SK-N-SH (cell line): Measurements from ENCODE around the gene RELN. TPM values are rescaled to one million over a fixed set of nuclear protein-coding genes. Genes with fewer than 3 reads are reported as not detected.
A peak's percentile ranks its signal among the peaks of the same experiment; 100 is the strongest.

Experiments
- CTCF ChIA-PET: fragments of 300-600, 350-600 bp; formaldehyde crosslinking; extraction: SDS; loops from one replicate; lab custom pipeline; 2021; lab: Yijun Ruan, JAX
- POLR2A ChIA-PET: fragments of 350-600 bp; sonication (Branson Sonifier 250); formaldehyde crosslinking; extraction: SDS; loops from one replicate; lab custom pipeline; 2020; ENCODE audit warnings: antibody characterized with exemption, inconsistent platforms; lab: Yijun Ruan, JAX
- DNase-seq: peaks from one replicate; pipeline ENCODE4 v3.0.0; 2012
- H2AFZ ChIP-seq: fragments of 200-600 bp; sonication (generic); 2 replicates; pipeline ENCODE4 v1.8.1; 2016; ENCODE audit warnings: antibody characterized with exemption, mild to moderate bottlenecking, low read depth
- H3F3A ChIP-seq: fragments of 200-600 bp; sonication (generic); replicated peaks from 2 replicates; pipeline ENCODE3; 2016; ENCODE audit warnings: antibody characterized with exemption, mild to moderate bottlenecking; ENCODE audit not compliant: insufficient read depth
- H3K27ac ChIP-seq, 2 experiments: fragments of 200-500 bp in 1 of 2; fragments of 200-600 bp in 1 of 2; sonication (Bioruptor generic) in 1 of 2; sonication (generic), shearing (Covaris generic) in 1 of 2; 2 replicates each; pipeline versions ENCODE4 v1.5.1 to v1.6.1; 2014 to 2016; ENCODE audit warnings: low read depth in 2 of 2, inconsistent platforms in 1 of 2, low read length in 1 of 2, mild to moderate bottlenecking in 1 of 2, mixed read lengths in 1 of 2
- H3K27me3 ChIP-seq: fragments of 200-600 bp; sonication (generic), shearing (Covaris generic); 2 replicates; pipeline ENCODE4 v1.6.1; 2016; ENCODE audit warnings: mixed run types; ENCODE audit not compliant: insufficient read depth
- H3K36me3 ChIP-seq, 2 experiments: fragments of 200-500 bp in 1 of 2; fragments of 200-600 bp in 1 of 2; sonication (Bioruptor generic) in 1 of 2; sonication (generic) in 1 of 2; replicated peaks in 1 of 2; 2 replicates each; pipeline versions ENCODE3 to v1.5.1; 2014 to 2016; ENCODE audit warnings: low read length in 1 of 2, mild to moderate bottlenecking in 1 of 2; ENCODE audit not compliant: insufficient read depth in 2 of 2, control insufficient read depth in 1 of 2
- H3K4me1 ChIP-seq, 2 experiments: fragments of 200-500 bp in 1 of 2; fragments of 200-600 bp in 1 of 2; sonication (Bioruptor generic) in 1 of 2; sonication (generic), shearing (Covaris generic) in 1 of 2; 2 replicates each; pipeline versions ENCODE4 v1.5.1 to v1.6.1; 2014 to 2016; ENCODE audit warnings: low read depth in 1 of 2, low read length in 1 of 2, mixed run types in 1 of 2; ENCODE audit not compliant: insufficient read depth in 2 of 2, control insufficient read depth in 1 of 2
- H3K4me2 ChIP-seq: fragments of 200-600 bp; sonication (generic), shearing (Covaris generic); 2 replicates; pipeline ENCODE4 v1.6.1; 2017; ENCODE audit warnings: mixed run types
- H3K4me3 ChIP-seq, 2 experiments: fragments of 200-500 bp in 1 of 2; fragments of 200-600 bp in 1 of 2; sonication (Bioruptor generic) in 1 of 2; sonication (generic), shearing (Covaris generic) in 1 of 2; 2 replicates each; pipeline versions ENCODE4 v1.5.1 to v1.8.1; 2014 to 2016; ENCODE audit warnings: low read depth in 2 of 2, inconsistent platforms in 1 of 2, low read length in 1 of 2, mild to moderate bottlenecking in 1 of 2, mixed read lengths in 1 of 2, moderate library complexity in 1 of 2
- H3K79me2 ChIP-seq: fragments of 200-600 bp; sonication (generic); 2 replicates; pipeline ENCODE4 v1.8.1; 2017; ENCODE audit warnings: mild to moderate bottlenecking; ENCODE audit not compliant: insufficient read depth
- H3K9ac ChIP-seq: fragments of 200-600 bp; sonication (generic); 2 replicates; pipeline ENCODE4 v1.6.1; 2017; ENCODE audit warnings: mixed run types
- H3K9me2 ChIP-seq: fragments of 200-600 bp; sonication (generic); 2 replicates; pipeline ENCODE4 v1.6.1; 2017; ENCODE audit warnings: mixed run types
- H3K9me3 ChIP-seq: fragments of 200-600 bp; sonication (generic); 2 replicates; pipeline ENCODE4 v1.6.1; 2017; ENCODE audit warnings: mixed run types, mild to moderate bottlenecking, moderate library complexity
- H4K20me1 ChIP-seq: fragments of 200-600 bp; sonication (generic); 2 replicates; pipeline ENCODE4 v1.6.1; 2017; ENCODE audit warnings: mild to moderate bottlenecking, mixed run types; ENCODE audit not compliant: insufficient read depth
- CHD2 ChIP-seq: fragments of 150-350 bp; IDR thresholded peaks from 2 replicates; pipeline ENCODE4 v1.6.1; 2018; ENCODE audit warnings: low read length; ENCODE audit not compliant: partially characterized antibody
- ELF1 ChIP-seq: IDR thresholded peaks from 2 replicates; pipeline ENCODE4 v1.4.0; 2012
- EP300 ChIP-seq, 2 experiments: IDR thresholded peaks; 2 replicates each; pipeline versions ENCODE4 v1.4.0 to v1.6.1; 2012; ENCODE audit warnings: borderline replicate concordance in 1 of 2, low read depth in 1 of 2, low read length in 1 of 2
- EZH2phosphoT487 ChIP-seq: fragments of 200-600 bp; sonication (generic); IDR thresholded peaks from 2 replicates; pipeline ENCODE4 v1.6.1; 2017; ENCODE audit warnings: low read depth, mixed run types, mild to moderate bottlenecking, antibody characterized with exemption, moderate library complexity, borderline replicate concordance
- FOXJ3 ChIP-seq: sonication (generic); formaldehyde crosslinking; IDR thresholded peaks from 2 replicates; pipeline ENCODE4 v1.5.1; 2020; ENCODE audit warnings: mild to moderate bottlenecking, missing genetic modification reagents
- FOXM1 ChIP-seq: IDR thresholded peaks from 2 replicates; pipeline ENCODE4 v1.4.0; 2012; ENCODE audit warnings: low read depth, mild to moderate bottlenecking
- GABPA ChIP-seq: IDR thresholded peaks from 2 replicates; pipeline ENCODE4 v1.4.0; 2012; ENCODE audit warnings: low read depth, mild to moderate bottlenecking
- GATA2 ChIP-seq: sonication (generic); formaldehyde crosslinking; IDR thresholded peaks from 2 replicates; pipeline ENCODE4 v1.5.0; 2020; ENCODE audit warnings: mild to moderate bottlenecking, missing genetic modification reagents
- IRF3 ChIP-seq: fragments of 150-350 bp; IDR thresholded peaks from 2 replicates; pipeline ENCODE4 v1.6.1; 2016; ENCODE audit warnings: mild to moderate bottlenecking, low read depth, low read length
- MEF2A ChIP-seq: IDR thresholded peaks from 2 replicates; pipeline ENCODE4 v1.4.0; 2012; ENCODE audit warnings: low read depth, borderline replicate concordance
- MXI1 ChIP-seq: IDR thresholded peaks from 2 replicates; pipeline ENCODE4 v1.6.1; 2012; ENCODE audit warnings: mild to moderate bottlenecking, low read depth, low read length, improper control_type of control experiment
- NFIC ChIP-seq: IDR thresholded peaks from 2 replicates; pipeline ENCODE4 v1.4.0; 2012; ENCODE audit warnings: borderline replicate concordance
- NRF1 ChIP-seq: IDR thresholded peaks from 2 replicates; pipeline ENCODE4 v1.6.1; 2012; ENCODE audit warnings: low read depth, mild to moderate bottlenecking, low read length
- PBX3 ChIP-seq: IDR thresholded peaks from 2 replicates; pipeline ENCODE4; 2012
- POLR2AphosphoS5 ChIP-seq: IDR thresholded peaks from 2 replicates; pipeline ENCODE4 v1.6.1; 2012; ENCODE audit warnings: low read depth, low read length
- RAD21 ChIP-seq: IDR thresholded peaks from 2 replicates; pipeline ENCODE4 v1.6.1; 2012; ENCODE audit warnings: mild to moderate bottlenecking, low read length
- REST ChIP-seq: IDR thresholded peaks from 2 replicates; pipeline ENCODE4 v1.6.1; 2012; ENCODE audit warnings: mild to moderate bottlenecking, low read depth, low read length, moderate library complexity
- TAF1 ChIP-seq: IDR thresholded peaks from 2 replicates; pipeline ENCODE4 v1.6.1; 2012; ENCODE audit warnings: low read depth, mild to moderate bottlenecking, low read length, moderate library complexity, borderline replicate concordance
- TCF12 ChIP-seq: IDR thresholded peaks from 2 replicates; pipeline ENCODE4 v1.4.0; 2012
- USF2 ChIP-seq: fragments of 150-350 bp; IDR thresholded peaks from 2 replicates; pipeline ENCODE4 v1.6.1; 2017; ENCODE audit warnings: antibody characterized with exemption, low read length, low read depth, borderline replicate concordance
- YY1 ChIP-seq: IDR thresholded peaks from 2 replicates; pipeline ENCODE4 v1.4.0; 2012; ENCODE audit warnings: low read depth, mild to moderate bottlenecking
- WGBS: methylation state at CpG from one replicate; pipeline ENCODE4 v1.1.6; 2017; ENCODE audit warnings: low lambda C conversion rate; 5-methylcytosine and 5-hydroxymethylcytosine counted together
- polyA plus RNA-seq, 3 experiments: library from polyadenylated mRNA; depleted of rRNA; stranded (reverse); fragments of >200 nt; gene quantifications; 2 replicates each; pipeline ENCODE4 v1.2.3, GENCODE V29; 2012

Gene RELN
- polyA plus RNA-seq, 1 of the 3 experiments (the other 2 are of a cell fraction): 0.02 TPM

- no peaks in the 10 kb centered on the region for H4K20me1 ChIP-seq
- no peak overlapping the region for H3K4me2 ChIP-seq
- ChIA-PET CTCF (interaction anchor here (2.1 kb wide), 1 partner anchor 11 kb away, joined by 6 read pairs; no protein-coding TSS in a partner anchor), POLR2A (no interaction called here)
- no peak overlapping the region for H3K4me3 ChIP-seq
- no peak overlapping the region for H3K9ac ChIP-seq
- H2AFZ ChIP-seq: no peak overlapping the region
- DNase-seq: no peak
- no peaks in the 10 kb centered on the region for H3K4me1 ChIP-seq
- H3K9me3 ChIP-seq: no peaks in the 10 kb centered on the region
- H3K9me2 ChIP-seq: no peaks in the 10 kb centered on the region
- no peaks in the 10 kb centered on the region for H3F3A ChIP-seq
- 49% methylated on average over 1 of the region's 1 CpG for WGBS
- H3K36me3 ChIP-seq: no peaks in the 10 kb centered on the region
- no peaks in the 10 kb centered on the region for H3K79me2 ChIP-seq
- no peak overlapping the region for H3K27ac ChIP-seq
- no peaks in the 10 kb centered on the region for H3K27me3 ChIP-seq
- no peak for TF ChIP-seq RAD21
- TF ChIP-seq YY1: no peak
- TF ChIP-seq NRF1: no peak
- no peak for TF ChIP-seq MXI1
- no peak for TF ChIP-seq FOXJ3 (CRISPR knock-in tag)
- no peak for TF ChIP-seq NFIC
- TF ChIP-seq GATA2 (CRISPR knock-in tag): no peak
- no peak for TF ChIP-seq TCF12
- TF ChIP-seq REST: no peak
- no peak for TF ChIP-seq USF2
These were observed 240.8 kb downstream of the RELN start for GRCh38 chr7:103748680-103749079.

GRCh38 chr7:103735377-103735776 lies 254.1 kb downstream of the RELN start:
- Histone ChIP-seq H3K36me3 (no peaks in the 10 kb centered on the region), H3K9me2 (no peaks in the 10 kb centered on the region), H3K4me2 (peak overlapping the region; percentile 7; the same call in 1 of the 2 replicates), H3K79me2 (no peaks in the 10 kb centered on the region), H3K27me3 (no peaks in the 10 kb centered on the region), H4K20me1 (no peaks in the 10 kb centered on the region), H3K9me3 (no peaks in the 10 kb centered on the region), H3F3A (peaks cover 7% of the 10 kb centered on the region), H3K4me1 (no peaks in the 10 kb centered on the region; a peak in 1 of 4 replicates), H2AFZ (no peak overlapping the region), H3K4me3 (no peak overlapping the region), H3K27ac (peak overlapping the region in 1 of 2 experiments; percentile 5; a peak in 2 of 4 replicates), H3K9ac (no peak overlapping the region)
- ChIA-PET CTCF (interaction anchor here (0.9 to 1.6 kb wide), 2 partner anchors 12 to 145 kb away, joined by 3 read pairs; no protein-coding TSS in a partner anchor), POLR2A (no interaction called here)
- DNase-seq: no peak
- 0% methylated on average over 1 of the region's 1 CpG for WGBS
- no peak for TF ChIP-seq NRF1
- TF ChIP-seq EZH2phosphoT487: no peak
- no peak for TF ChIP-seq ELF1
- TF ChIP-seq POLR2AphosphoS5: no peak
- peak in 1 of 2 experiments; percentile 25; a peak in 1 of 4 replicates for TF ChIP-seq EP300 (IDR thresholded peaks at IDR 0.05; ENCODE audit: borderline replicate concordance in 1 of 2, low read depth in 1 of 2, low read length in 1 of 2)
- TF ChIP-seq GABPA: no peak
- no peak for TF ChIP-seq MEF2A
- no peak for TF ChIP-seq MXI1
- no peak for TF ChIP-seq USF2
- no peak for TF ChIP-seq FOXM1
- no peak for TF ChIP-seq IRF3
- peak; percentile 77 for TF ChIP-seq PBX3
- no peak for TF ChIP-seq CHD2
- TF ChIP-seq GATA2 (CRISPR knock-in tag): no peak
- TF ChIP-seq TAF1: no peak
- no peak for TF ChIP-seq RAD21
